K562 (cell line): ENCODE results near the gene FUT6. TPM values are rescaled to one million over a fixed set of nuclear protein-coding genes. Genes with fewer than 3 reads are reported as not detected.

Experiments used
- BACH1 ChIP-seq: fragments of 200-800 bp; sonication (Bioruptor generic); IDR thresholded peaks from 2 replicates; pipeline ENCODE4 v1.6.1; 2016; ENCODE audit warnings: missing genetic modification characterization, missing compliant biosample characterization
- CBX1 ChIP-seq: sonication (generic); IDR thresholded peaks from 2 replicates; pipeline ENCODE4 v1.6.1; 2016; ENCODE audit warnings: antibody characterized with exemption, low read depth, mild to moderate bottlenecking
- CEBPZ ChIP-seq: fragments of 150-350 bp; IDR thresholded peaks from 2 replicates; pipeline ENCODE4 v1.6.1; 2014; ENCODE audit warnings: low read depth, mild to moderate bottlenecking, low read length, borderline replicate concordance
- MGA ChIP-seq: fragments of 450-650 bp; IDR thresholded peaks from 2 replicates; pipeline ENCODE4 v1.6.1; 2016; ENCODE audit warnings: mild to moderate bottlenecking, moderate library complexity
- NUFIP1 ChIP-seq: fragments of 450-650 bp; IDR thresholded peaks from 2 replicates; pipeline ENCODE4 v1.6.1; 2018; ENCODE audit not compliant: partially characterized antibody
- PHTF2 ChIP-seq: fragments of 250-450 bp; sonication (Bioruptor Pico); IDR thresholded peaks from 2 replicates; pipeline ENCODE4 v1.5.0; 2021; ENCODE audit warnings: mild to moderate bottlenecking
- PRDM10 ChIP-seq: fragments of 450-650 bp; IDR thresholded peaks from 2 replicates; pipeline ENCODE4 v1.6.1; 2018; ENCODE audit not compliant: partially characterized antibody
- ZFX ChIP-seq: sonication (generic); formaldehyde crosslinking; IDR thresholded peaks from 2 replicates; pipeline ENCODE4 v1.8.0; 2022; ENCODE audit warnings: mild to moderate bottlenecking, missing genetic modification reagents, moderate library complexity
- polyA plus RNA-seq, 8 experiments: library from polyadenylated mRNA; depleted of rRNA in 4 of 8; stranded (reverse) in 5 of 8; unstranded in 3 of 8; fragments of >200 nt; fragmentation: Nextera tagmentation in 2 of 8; fragmentation: Illumina TruSeq in 1 of 8; extraction: Ambion mirVana in 2 of 8; extraction: Trizol in 1 of 8; gene quantifications; 2 replicates each; pipeline versions ENCODE4 v1.2.1 to v1.2.3, GENCODE V29; 2011 to 2014; ENCODE audit warnings: inconsistent platforms in 1 of 8, missing spikeins in 1 of 8
- total RNA-seq, 7 experiments: library from RNA; depleted of rRNA in 6 of 7; stranded (reverse); fragments of >200 nt in 6 of 7; fragmentation: Illumina TruSeq in 2 of 7; extraction: Trizol in 2 of 7; gene quantifications; 2 replicates each; pipeline versions ENCODE4 v1.2.1 to v1.2.3, GENCODE V29; 2011 to 2021; ENCODE audit warnings: low replicate concordance in 1 of 7

The FUT6 gene
- total and polyA plus RNA-seq, 9 of the 15 experiments (the other 6 are each of a cell fraction or from before 2014, with no cell fraction given), result 0.04 TPM; not detected in 8

GRCh38 chr19:5803441-5803751 is 36.1 kb downstream of the FUT6 start (continued):
- TF ChIP-seq MGA (no peak), NUFIP1 (no peak), CBX1 (no peak), ZFX (CRISPR knock-in tag) (peak; percentile 71; the same call in 1 of the 2 replicates), PHTF2 (CRISPR knock-in tag) (no peak), CEBPZ (no peak), BACH1 (no peak), PRDM10 (no peak)
